HG03575 (cell line): ENCODE results near the gene BEND3.
"Not testable (repeated sequence)": the region's sequence is repeated elsewhere in the genome, so short reads cannot be mapped to it uniquely, and the experiment has no call there.

Experiments used
- ATAC-seq: cut with Tn5 transposase; IDR thresholded peaks from one replicate; pipeline ENCODE4 v1.9.1; 2021; ENCODE audit not compliant: unreplicated experiment, insufficient number of reproducible peaks, low FRiP score; ENCODE audit errors: extremely low read depth

Gene BEND3

GRCh38 chr6:107060704-107061103, 54.6 kb downstream of the BEND3 start:
- ATAC-seq, result no peak

- ATAC-seq, result no peak
Measured at GRCh38 chr6:107059606-107060005, 55.7 kb downstream of the BEND3 start.

GRCh38 chr6:107057679-107058078, 57.6 kb downstream of the BEND3 start:
- no peak for ATAC-seq

- ATAC-seq, result no peak
Measured at GRCh38 chr6:107056796-107057195, 58.5 kb downstream of the BEND3 start.

GRCh38 chr6:107047807-107048206, 67.5 kb downstream of the BEND3 start:
- no peak for ATAC-seq

- no peak for ATAC-seq
Measured at GRCh38 chr6:107045826-107046675, 69.3 kb downstream of the BEND3 start.

GRCh38 chr6:107033126-107033525, 82.2 kb downstream of the BEND3 start:
- ATAC-seq, result no peak

GRCh38 chr6:107032051-107032450, 83.3 kb downstream of the BEND3 start:
- no peak for ATAC-seq

- ATAC-seq, result no peak
Measured at GRCh38 chr6:107030151-107030550, 85.2 kb downstream of the BEND3 start.

GRCh38 chr6:107026965-107027364, 88.3 kb downstream of the BEND3 start:
- ATAC-seq, result no peak

GRCh38 chr6:107021446-107022185, 93.7 kb downstream of the BEND3 start:
- no peak for ATAC-seq

- ATAC-seq, result no peak
Measured at GRCh38 chr6:107020239-107020638, 95.1 kb downstream of the BEND3 start.

GRCh38 chr6:107019628-107020027, 95.7 kb downstream of the BEND3 start:
- ATAC-seq, result not testable (repeated sequence)

GRCh38 chr6:107019047-107019446, 96.3 kb downstream of the BEND3 start:
- no peak for ATAC-seq
